ENCODE results near the gene DLX5.

DLX5 gene

GRCh38 chr7:97005183-97006054, 19.2 kb downstream of the DLX5 start, which contains the start of gene DLX6:
Gene DLX6, plus strand, starts transcription at chr7:97005553. Its CDS starts 425 bp downstream, at chr7:97005978.
- peak; percentile 98 for DNase-seq

- peak; percentile 88 for DNase-seq
Observed at GRCh38 chr7:97004247-97005182, 20.1 kb downstream of the DLX5 start.

- no peak for DNase-seq
Observed at GRCh38 chr7:97003262-97004246, 21.1 kb downstream of the DLX5 start.

- no peak for DNase-seq
Observed at GRCh38 chr7:97002555-97003261, 21.9 kb downstream of the DLX5 start.

- DNase-seq: no peak
Observed at GRCh38 chr7:97001656-97002554, 22.7 kb downstream of the DLX5 start.

GRCh38 chr7:97001221-97001620, 23.4 kb downstream of the DLX5 start:
- no peak for DNase-seq

- DNase-seq: no peak
Observed at GRCh38 chr7:96998744-96999143, 25.9 kb downstream of the DLX5 start.

- DNase-seq: no peak
Observed at GRCh38 chr7:96998333-96998732, 26.3 kb downstream of the DLX5 start.

GRCh38 chr7:96997512-96998032, 27.1 kb downstream of the DLX5 start:
- DNase-seq: no peak

GRCh38 chr7:96996958-96997511, 27.6 kb downstream of the DLX5 start:
- no peak for DNase-seq

- no peak for DNase-seq
Observed at GRCh38 chr7:96996111-96996957, 28.3 kb downstream of the DLX5 start.

- no peak for DNase-seq
Observed at GRCh38 chr7:96995406-96996110, 29.1 kb downstream of the DLX5 start.

GRCh38 chr7:96993980-96994379, 30.7 kb downstream of the DLX5 start:
- no peak for DNase-seq

- no peak for DNase-seq
Observed at GRCh38 chr7:96993094-96993865, 31.4 kb downstream of the DLX5 start.

- no peak for DNase-seq
Observed at GRCh38 chr7:96992192-96993005, 32.2 kb downstream of the DLX5 start.

- DNase-seq: no peak
Observed at GRCh38 chr7:96991546-96992191, 33.0 kb downstream of the DLX5 start.
